K562 (cell line): ENCODE results near the gene HECW1. TPM values are rescaled to one million over a fixed set of nuclear protein-coding genes. Genes with fewer than 3 reads are reported as not detected.

ENCODE experiments used
- ATAC-seq: fragments of 200-7000 bp; cut with Tn5 transposase; 3 replicates; pipeline ENCODE4 v1.9.1; 2020; ENCODE audit warnings: moderate library complexity
- BruUV-seq: library from RNA; stranded (reverse); fragments of 400-500 nt; replicated peaks from 2 replicates; lab custom pipeline; 2021; lab: Mats Ljungman, UMichigan
- CTCF ChIA-PET: fragments of 300-600 bp; formaldehyde crosslinking; extraction: SDS; loops from one replicate; lab custom pipeline; 2021; ENCODE audit warnings: low intra/inter-chr PET ratio; lab: Yijun Ruan, JAX
- POLR2A ChIA-PET: fragments of 300-600, 350-650 bp; sonication (Branson Sonifier 250); formaldehyde crosslinking; extraction: SDS; loops from one replicate; lab custom pipeline; 2021; ENCODE audit warnings: antibody characterized with exemption, inconsistent platforms; lab: Yijun Ruan, JAX
- DNase-seq, 4 experiments: peaks; one replicate each; pipeline versions ENCODE4 v3.0.0 to v3.0.0-alpha.2; 2011 to 2018; ENCODE audit warnings: low spot score in 3 of 4, mixed read lengths in 3 of 4; ENCODE audit errors: extremely low read depth in 1 of 4
- FAIRE-seq: peaks from 2 replicates; lab custom pipeline; 2011; peaks lifted over from hg19 to GRCh38; lab: Jason Lieb, UNC
- H2AFZ ChIP-seq: 2 replicates; pipeline ENCODE4 v1.6.0; 2011; ENCODE audit warnings: low read depth, low read length, control low read depth, inconsistent platforms
- H3K27ac ChIP-seq: fragments of 200-600 bp; 3 replicates; pipeline ENCODE4 v1.8.0; 2011; ENCODE audit warnings: low read depth, mild to moderate bottlenecking, control low read depth, inconsistent platforms, low read length, moderate library complexity, mixed read lengths; ENCODE audit errors: extremely low read depth
- H3K27me3 ChIP-seq, 2 experiments: fragments of 300-600 bp in 1 of 2; 2 replicates in 1 of 2; 3 replicates in 1 of 2; pipeline versions ENCODE4 v1.6.0 to v1.8.0; 2011; ENCODE audit warnings: inconsistent platforms in 2 of 2, low read length in 2 of 2, mild to moderate bottlenecking in 1 of 2, mixed read lengths in 1 of 2, moderate library complexity in 1 of 2; ENCODE audit not compliant: control insufficient read depth in 2 of 2, insufficient read depth in 2 of 2
- H3K36me3 ChIP-seq: fragments of 300-600 bp; 3 replicates; pipeline ENCODE4 v1.8.0; 2011; ENCODE audit warnings: mild to moderate bottlenecking, low read length, inconsistent platforms; ENCODE audit not compliant: control insufficient read depth, insufficient read depth
- H3K4me1 ChIP-seq, 2 experiments: fragments of 200-600 bp in 1 of 2; replicated peaks in 1 of 2; 2 replicates in 1 of 2; 3 replicates in 1 of 2; pipeline versions ENCODE4 v1.5.1 to v1.8.0; 2011; ENCODE audit warnings: inconsistent platforms in 2 of 2, low read length in 2 of 2, mild to moderate bottlenecking in 1 of 2, mixed read lengths in 1 of 2, moderate library complexity in 1 of 2; ENCODE audit not compliant: control insufficient read depth in 2 of 2, insufficient read depth in 2 of 2
- H3K4me2 ChIP-seq: 2 replicates; pipeline ENCODE4 v1.6.1; 2011; ENCODE audit warnings: low read length, control low read depth, inconsistent platforms, mixed read lengths; ENCODE audit not compliant: insufficient read depth
- H3K4me3 ChIP-seq: fragments of 200-600 bp; sonication (generic), shearing (Covaris generic); 2 replicates; pipeline ENCODE4 v1.5.1; 2016; ENCODE audit warnings: control low read depth, inconsistent platforms
- H3K79me2 ChIP-seq: fragments of 200-600 bp; 3 replicates; pipeline ENCODE4 v1.8.0; 2011; ENCODE audit warnings: low read length, inconsistent platforms; ENCODE audit not compliant: control insufficient read depth, insufficient read depth
- H3K9ac ChIP-seq, 2 experiments: 2 replicates each; pipeline versions ENCODE4 v1.6.0 to v1.6.1; 2011; ENCODE audit warnings: low read depth in 2 of 2, low read length in 2 of 2, control low read depth in 1 of 2, inconsistent platforms in 1 of 2, mild to moderate bottlenecking in 1 of 2, mixed read lengths in 1 of 2; ENCODE audit not compliant: insufficient read depth in 1 of 2
- H3K9me1 ChIP-seq: one replicate; pipeline ENCODE4 v1.6.0; 2011; ENCODE audit warnings: inconsistent platforms, mild to moderate bottlenecking, low read length, moderate library complexity; ENCODE audit not compliant: control insufficient read depth, insufficient read depth
- H3K9me3 ChIP-seq: replicated peaks from 2 replicates; pipeline ENCODE4 v1.5.1; 2011; ENCODE audit warnings: low read depth, low read length, inconsistent platforms; ENCODE audit not compliant: control insufficient read depth, insufficient read depth
- H4K20me1 ChIP-seq: replicated peaks from 2 replicates; pipeline ENCODE4 v1.6.1; 2011; ENCODE audit warnings: low read length, inconsistent platforms, mixed read lengths; ENCODE audit not compliant: control insufficient read depth, insufficient read depth
- ATF7 ChIP-seq: fragments of 450-650 bp; IDR thresholded peaks from 2 replicates; pipeline ENCODE4 v1.7.1; 2014; ENCODE audit warnings: mild to moderate bottlenecking, moderate library complexity
- FOXP4 ChIP-seq: sonication (generic); formaldehyde crosslinking; IDR thresholded peaks from 2 replicates; pipeline ENCODE4 v1.8.0; 2022; ENCODE audit warnings: mild to moderate bottlenecking, missing genetic modification reagents, borderline replicate concordance
- GTF2B ChIP-seq: IDR thresholded peaks from 2 replicates; pipeline ENCODE4 v1.6.1; 2011; ENCODE audit not compliant: insufficient read length; ENCODE audit errors: extremely low read depth
- NCOR1 ChIP-seq: fragments of 450-650 bp; IDR thresholded peaks from 2 replicates; pipeline ENCODE4 v1.6.1; 2016; ENCODE audit warnings: mild to moderate bottlenecking, moderate library complexity
- NR2C2 ChIP-seq, 2 experiments: fragments of 200-800 bp in 1 of 2; sonication (Bioruptor generic) in 1 of 2; sonication (generic) in 1 of 2; formaldehyde crosslinking in 1 of 2; IDR thresholded peaks; 2 replicates each; pipeline versions ENCODE4 v1.6.1 to v1.8.0; 2016 to 2022; ENCODE audit warnings: mild to moderate bottlenecking in 1 of 2, missing compliant biosample characterization in 1 of 2, missing genetic modification characterization in 1 of 2, missing genetic modification reagents in 1 of 2
- PURB ChIP-seq: sonication (generic); formaldehyde crosslinking; IDR thresholded peaks from 2 replicates; pipeline ENCODE4 v1.9.0; 2021; ENCODE audit warnings: low read depth, mild to moderate bottlenecking, missing genetic modification reagents
- STAT6 ChIP-seq: sonication (generic); formaldehyde crosslinking; IDR thresholded peaks from 2 replicates; pipeline ENCODE4 v1.8.1; 2023; ENCODE audit warnings: mild to moderate bottlenecking, missing genetic modification reagents
- THAP12 ChIP-seq: fragments of 250-450 bp; sonication (Bioruptor Pico); IDR thresholded peaks from 2 replicates; pipeline ENCODE4 v1.9.0; 2021; ENCODE audit warnings: mild to moderate bottlenecking, inconsistent platforms
- WHSC1 ChIP-seq: IDR thresholded peaks from one replicate; pipeline ENCODE4 v1.6.1; 2012; ENCODE audit warnings: low read length, control low read depth, inconsistent platforms
- ZNF408 ChIP-seq: fragments of 250-450 bp; sonication (Bioruptor Pico); IDR thresholded peaks from 2 replicates; pipeline ENCODE4 v1.4.0; 2020; ENCODE audit warnings: low read depth, mild to moderate bottlenecking, moderate library complexity
- ZNF57 ChIP-seq: fragments of 450-650 bp; formaldehyde crosslinking; IDR thresholded peaks from 2 replicates; pipeline ENCODE4 v1.4.0; 2020; ENCODE audit warnings: mild to moderate bottlenecking, moderate library complexity
- ZNF639 ChIP-seq, 2 experiments: fragments of 200-800 bp in 1 of 2; sonication (Bioruptor generic) in 1 of 2; sonication (generic) in 1 of 2; formaldehyde crosslinking in 1 of 2; IDR thresholded peaks in 1 of 2; conservative IDR thresholded peaks in 1 of 2; 2 replicates each; pipeline versions ENCODE4 v1.5.0 to v1.6.1; 2016 to 2020; ENCODE audit warnings: missing compliant biosample characterization in 1 of 2, missing genetic modification characterization in 1 of 2, missing genetic modification reagents in 1 of 2
- WGBS: fragments of 100-300 bp; shearing (Covaris generic); methylation state at CpG from one replicate; pipeline ENCODE4 v1.1.6; 2016; ENCODE audit warnings: low coverage, mixed read lengths; ENCODE audit not compliant: insufficient coverage; ENCODE audit errors: missing lambda C conversion rate; 5-methylcytosine and 5-hydroxymethylcytosine counted together
- in situ Hi-C: fragments of 300-500 bp; cut with MboI; formaldehyde crosslinking; loops from 4 replicates; pipeline ENCODE4 v1.15.0; 2018; ENCODE audit warnings: inconsistent platforms, mixed read lengths
- intact Hi-C: fragments of 100-400 bp; cut with micrococcal nuclease; formaldehyde crosslinking; loops from 2 replicates; pipeline ENCODE4 v1.14.2; 2022
- polyA plus RNA-seq, 8 experiments: library from polyadenylated mRNA; depleted of rRNA in 4 of 8; stranded (reverse) in 5 of 8; unstranded in 3 of 8; fragments of >200 nt; fragmentation: Nextera tagmentation in 2 of 8; fragmentation: Illumina TruSeq in 1 of 8; extraction: Ambion mirVana in 2 of 8; extraction: Trizol in 1 of 8; gene quantifications; 2 replicates each; pipeline versions ENCODE4 v1.2.1 to v1.2.3, GENCODE V29; 2011 to 2014; ENCODE audit warnings: inconsistent platforms in 1 of 8, missing spikeins in 1 of 8
- total RNA-seq, 7 experiments: library from RNA; depleted of rRNA in 6 of 7; stranded (reverse); fragments of >200 nt in 6 of 7; fragmentation: Illumina TruSeq in 2 of 7; extraction: Trizol in 2 of 7; gene quantifications; 2 replicates each; pipeline versions ENCODE4 v1.2.1 to v1.2.3, GENCODE V29; 2011 to 2021; ENCODE audit warnings: low replicate concordance in 1 of 7

The HECW1 gene
- total and polyA plus RNA-seq, 9 of the 15 experiments (the other 6 are each of a cell fraction or from before 2014, with no cell fraction given), result 0.07 to 0.31 (median 0.13) TPM; not detected in 4

GRCh38 chr7:43489257-43489656 is 376.8 kb downstream of the HECW1 start:
- BruUV-seq, result no TSS peak
- H3K79me2 ChIP-seq, result no peaks in the 10 kb centered on the region
- no peaks in the 10 kb centered on the region for H4K20me1 ChIP-seq
- H3K27ac ChIP-seq, result no peak overlapping the region
- peaks cover 5 to 10% of the 10 kb centered on the region in 2 experiments; a peak in 2 of 5 replicates for H3K27me3 ChIP-seq
- POLR2A ChIA-PET, result no interaction called here
- H3K9me1 ChIP-seq, result no peaks in the 10 kb centered on the region
- ATAC-seq (no peak), DNase-seq (no peak), FAIRE-seq (no peak)
- no peak overlapping the region for H2AFZ ChIP-seq
- H3K36me3 ChIP-seq, result no peaks in the 10 kb centered on the region
- 0% methylated on average over 1 of the region's 1 CpG for WGBS
- no peaks in the 10 kb centered on the region for H3K9me3 ChIP-seq
- CTCF ChIA-PET, result no interaction called here
- H3K9ac ChIP-seq, result no peak overlapping the region
- H3K4me3 ChIP-seq, result no peak overlapping the region
- H3K4me1 ChIP-seq, result no peaks in the 10 kb centered on the region; a peak in 1 of 5 replicates
- in situ Hi-C loops (no loop called here), intact Hi-C loops (no loop called here)
- no peak overlapping the region for H3K4me2 ChIP-seq
- no peak for TF ChIP-seq ZNF408
- no peak for TF ChIP-seq GTF2B
- no peak for TF ChIP-seq FOXP4 (CRISPR knock-in tag)
- no peak for TF ChIP-seq NCOR1
- no peak for TF ChIP-seq STAT6 (CRISPR knock-in tag)
- TF ChIP-seq ATF7, result no peak
- no peak for TF ChIP-seq WHSC1
- TF ChIP-seq PURB (CRISPR knock-in tag), result no peak
- TF ChIP-seq ZNF639 (CRISPR knock-in tag; conservative IDR thresholded peaks at IDR 0.05 in 1 of 2, IDR thresholded peaks at IDR 0.05 in 1 of 2), result no peak
- TF ChIP-seq THAP12 (CRISPR knock-in tag), result no peak
- TF ChIP-seq NR2C2 (CRISPR knock-in tag; IDR thresholded peaks at IDR 0.05), result no peak
- TF ChIP-seq NR2C2 (tag; IDR thresholded peaks at IDR 0.05), result no peak
- no peak for TF ChIP-seq ZNF57 (CRISPR knock-in tag)
